ENCODE results near the gene OGDH. TPM values are rescaled to one million over a fixed set of nuclear protein-coding genes. Genes with fewer than 3 reads are reported as not detected.
"Not testable (repeated sequence)": the region's sequence is repeated elsewhere in the genome, so short reads cannot be mapped to it uniquely, and the experiment has no call there.

The OGDH gene
- total RNA-seq, 1 donor from 2014 or later, result 73.7 TPM

DNA sequence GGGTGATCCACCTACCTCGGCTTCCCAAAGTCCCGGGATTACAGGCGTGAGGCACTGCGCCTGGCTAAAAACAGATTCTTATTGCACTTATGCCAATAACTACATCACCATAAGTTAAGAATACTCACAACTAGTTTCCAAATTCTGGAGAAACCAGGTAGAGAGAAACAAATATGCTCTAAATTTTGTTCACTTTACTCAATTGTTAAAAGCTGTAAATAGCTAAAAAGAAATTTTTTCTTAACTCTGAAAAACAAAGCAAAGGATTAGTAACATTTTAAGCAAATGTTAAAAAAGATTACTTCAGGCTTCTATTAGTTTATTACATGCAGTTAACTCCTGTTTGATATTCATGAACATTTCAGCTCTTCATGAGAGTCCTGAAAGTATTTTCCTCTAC, 113.9 kb downstream of the OGDH start:
- Histone ChIP-seq H3K4me1 (ENCODE audit: insufficient read depth, low read length) (peaks cover 3% of the 10 kb centered on the region), H3K9ac (ENCODE audit: low read length) (no peak overlapping the region), H3K9me3 (ENCODE audit: insufficient read depth, low read depth, low read length) (no peaks in the 10 kb centered on the region), H3K36me3 (ENCODE audit: insufficient read depth, low read length) (no peaks in the 10 kb centered on the region), H3K27ac (ENCODE audit: low read depth, low read length) (no peak overlapping the region), H3K4me2 (ENCODE audit: low read length) (no peak overlapping the region), H4K20me1 (ENCODE audit: insufficient read depth, low read length) (no peaks in the 10 kb centered on the region), H2AFZ (ENCODE audit: low read depth, low read length) (no peak overlapping the region), H3K27me3 (ENCODE audit: insufficient read depth, low read length) (no peaks in the 10 kb centered on the region), H3K79me2 (ENCODE audit: insufficient read depth, low read length) (no peaks in the 10 kb centered on the region), H3K4me3 (ENCODE audit: insufficient read depth, low read depth, low read length) (no peak overlapping the region)
- peaks cover 6% of the 10 kb centered on the region for H3K4me1 Mint-ChIP-seq (ENCODE audit: low read depth, unreplicated experiment)
- FAIRE-seq, result no peak
- no peak overlapping the region for H3K27ac Mint-ChIP-seq (ENCODE audit: unreplicated experiment)
- no peak overlapping the region for H3K4me3 Mint-ChIP-seq (ENCODE audit: unreplicated experiment)
- no peaks in the 10 kb centered on the region for H3K36me3 Mint-ChIP-seq (ENCODE audit: low read depth, unreplicated experiment)
- TF ChIP-seq, protein P1, sequence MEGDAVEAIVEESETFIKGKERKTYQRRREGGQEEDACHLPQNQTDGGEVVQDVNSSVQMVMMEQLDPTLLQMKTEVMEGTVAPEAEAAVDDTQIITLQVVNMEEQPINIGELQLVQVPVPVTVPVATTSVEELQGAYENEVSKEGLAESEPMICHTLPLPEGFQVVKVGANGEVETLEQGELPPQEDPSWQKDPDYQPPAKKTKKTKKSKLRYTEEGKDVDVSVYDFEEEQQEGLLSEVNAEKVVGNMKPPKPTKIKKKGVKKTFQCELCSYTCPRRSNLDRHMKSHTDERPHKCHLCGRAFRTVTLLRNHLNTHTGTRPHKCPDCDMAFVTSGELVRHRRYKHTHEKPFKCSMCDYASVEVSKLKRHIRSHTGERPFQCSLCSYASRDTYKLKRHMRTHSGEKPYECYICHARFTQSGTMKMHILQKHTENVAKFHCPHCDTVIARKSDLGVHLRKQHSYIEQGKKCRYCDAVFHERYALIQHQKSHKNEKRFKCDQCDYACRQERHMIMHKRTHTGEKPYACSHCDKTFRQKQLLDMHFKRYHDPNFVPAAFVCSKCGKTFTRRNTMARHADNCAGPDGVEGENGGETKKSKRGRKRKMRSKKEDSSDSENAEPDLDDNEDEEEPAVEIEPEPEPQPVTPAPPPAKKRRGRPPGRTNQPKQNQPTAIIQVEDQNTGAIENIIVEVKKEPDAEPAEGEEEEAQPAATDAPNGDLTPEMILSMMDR (IDR thresholded peaks at IDR 0.05; ENCODE audit: insufficient read depth, low read depth, low read length), result no peak
- no peak for TF ChIP-seq EZH2 (IDR thresholded peaks at IDR 0.05; ENCODE audit: insufficient read depth, low read length)
- H3K27me3 Mint-ChIP-seq (ENCODE audit: low read depth, unreplicated experiment), result no peaks in the 10 kb centered on the region
- peaks cover 6% of the 10 kb centered on the region for H3K9me3 Mint-ChIP-seq (ENCODE audit: unreplicated experiment)
- DNase-seq (ENCODE audit: low read depth), result no peak

DNA sequence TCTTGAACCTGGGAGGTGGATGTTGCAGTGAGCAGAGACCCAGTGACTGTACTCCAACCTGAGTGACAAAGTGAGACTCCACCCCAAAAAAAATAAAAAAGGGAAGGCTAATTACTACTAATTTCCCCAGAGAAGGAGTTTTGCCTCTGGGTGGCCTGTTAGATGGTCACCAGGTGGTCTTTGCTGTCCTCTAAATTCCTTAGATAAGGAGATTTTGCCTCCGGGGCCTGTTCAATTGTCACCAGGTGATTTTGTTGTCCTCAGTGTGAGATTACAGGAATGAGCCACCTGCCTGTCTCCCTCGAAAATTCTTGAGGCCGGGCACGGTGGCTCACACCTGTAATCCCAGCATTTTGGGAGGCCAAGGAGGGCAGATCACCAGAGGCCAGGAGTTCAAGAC, 117.8 kb downstream of the OGDH start:
- Mint-ChIP-seq H3K36me3 (ENCODE audit: low read depth, unreplicated experiment) (no peaks in the 10 kb centered on the region), H3K4me1 (ENCODE audit: low read depth, unreplicated experiment) (peaks cover 14% of the 10 kb centered on the region), H3K4me3 (ENCODE audit: unreplicated experiment) (no peak overlapping the region), H3K27ac (ENCODE audit: unreplicated experiment) (peak overlapping the region; percentile 77), H3K9me3 (ENCODE audit: unreplicated experiment) (peaks cover 6% of the 10 kb centered on the region), H3K27me3 (ENCODE audit: low read depth, unreplicated experiment) (no peaks in the 10 kb centered on the region)
- no peak overlapping the region for H3K9ac ChIP-seq (ENCODE audit: low read length)
- H3K4me2 ChIP-seq (ENCODE audit: low read length), result no peak overlapping the region
- FAIRE-seq (no peak), DNase-seq (ENCODE audit: low read depth) (no peak)
- H3K9me3 ChIP-seq (ENCODE audit: insufficient read depth, low read depth, low read length), result no peaks in the 10 kb centered on the region
- no peak overlapping the region for H3K4me3 ChIP-seq (ENCODE audit: insufficient read depth, low read depth, low read length)
- H4K20me1 ChIP-seq (ENCODE audit: insufficient read depth, low read length), result no peaks in the 10 kb centered on the region
- no peaks in the 10 kb centered on the region for H3K27me3 ChIP-seq (ENCODE audit: insufficient read depth, low read length)
- no peaks in the 10 kb centered on the region for H3K36me3 ChIP-seq (ENCODE audit: insufficient read depth, low read length)
- H3K27ac ChIP-seq (ENCODE audit: low read depth, low read length), result no peak overlapping the region
- no peak overlapping the region for H2AFZ ChIP-seq (ENCODE audit: low read depth, low read length)
- no peak for TF ChIP-seq EZH2 (IDR thresholded peaks at IDR 0.05; ENCODE audit: insufficient read depth, low read length)
- TF ChIP-seq, protein P1 (IDR thresholded peaks at IDR 0.05; ENCODE audit: insufficient read depth, low read depth, low read length), result no peak
- H3K4me1 ChIP-seq (ENCODE audit: insufficient read depth, low read length), result peaks cover 15% of the 10 kb centered on the region
- no peaks in the 10 kb centered on the region for H3K79me2 ChIP-seq (ENCODE audit: insufficient read depth, low read length)

DNA sequence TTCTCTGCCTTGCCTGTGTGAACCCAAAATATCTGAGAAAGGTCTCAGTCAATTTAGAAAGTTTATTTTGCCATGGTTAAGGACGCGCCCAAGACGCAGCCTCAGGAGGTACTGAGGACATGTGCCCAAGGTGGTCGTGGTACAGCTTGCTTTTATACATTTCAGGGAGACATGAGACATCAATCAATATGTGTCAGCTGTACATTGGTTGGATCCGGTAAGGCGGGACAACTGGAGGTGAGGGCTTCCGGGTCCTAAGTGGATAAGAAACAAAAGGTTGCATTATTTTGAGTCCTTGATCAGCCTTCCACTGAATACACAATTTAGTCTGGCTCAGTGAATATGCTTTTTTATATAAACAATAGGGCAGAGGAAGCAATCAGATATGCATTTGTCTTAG, 119.8 kb downstream of the OGDH start:
- not testable (repeated sequence) for H3K9me3 Mint-ChIP-seq (ENCODE audit: unreplicated experiment); H3K27ac ChIP-seq (ENCODE audit: low read depth, low read length); H3K4me2 ChIP-seq (ENCODE audit: low read length); H3K4me3 Mint-ChIP-seq (ENCODE audit: unreplicated experiment); H3K79me2 ChIP-seq (ENCODE audit: insufficient read depth, low read length); H3K9me3 ChIP-seq (ENCODE audit: insufficient read depth, low read depth, low read length); H3K36me3 ChIP-seq (ENCODE audit: insufficient read depth, low read length); DNase-seq (ENCODE audit: low read depth); H4K20me1 ChIP-seq (ENCODE audit: insufficient read depth, low read length); H3K27me3 ChIP-seq (ENCODE audit: insufficient read depth, low read length); H3K36me3 Mint-ChIP-seq (ENCODE audit: low read depth, unreplicated experiment); H3K4me3 ChIP-seq (ENCODE audit: insufficient read depth, low read depth, low read length); FAIRE-seq; H3K27me3 Mint-ChIP-seq (ENCODE audit: low read depth, unreplicated experiment); H2AFZ ChIP-seq (ENCODE audit: low read depth, low read length); H3K9ac ChIP-seq (ENCODE audit: low read length)
- Mint-ChIP-seq H3K4me1 (ENCODE audit: low read depth, unreplicated experiment) (peaks cover 14% of the 10 kb centered on the region), H3K27ac (ENCODE audit: unreplicated experiment) (peak overlapping the region; percentile 62)
- H3K4me1 ChIP-seq (ENCODE audit: insufficient read depth, low read length), result peaks cover 15% of the 10 kb centered on the region
